ENCODE measurements around the gene CYCS. TPM values are rescaled to one million over a fixed set of nuclear protein-coding genes. Genes with fewer than 3 reads are reported as not detected.
A peak's percentile ranks its signal among the peaks of the same experiment; 100 is the strongest.

CYCS gene
- total RNA-seq, 2 donors from 2014 or later = 344 to 371 TPM

GRCh38 chr7:25132430-25132829, 7.4 kb upstream of the CYCS start:
- H3K4me1 ChIP-seq = no peaks in the 10 kb centered on the region
- no peak for TF ChIP-seq CTCF (IDR thresholded peaks at IDR 0.05)
- no peak overlapping the region for H3K27ac ChIP-seq
- no peaks in the 10 kb centered on the region for H3K9me3 ChIP-seq
- no peaks in the 10 kb centered on the region for H3K27me3 ChIP-seq
- DNase-seq = no peak
- no peak overlapping the region for H3K9ac ChIP-seq (ENCODE audit: low read depth in 2 of 2, low read length in 2 of 2)
- no peak overlapping the region for H3K4me3 ChIP-seq
- no peaks in the 10 kb centered on the region for H3K36me3 ChIP-seq
- intact Hi-C loops (cut with DNase I) = no loop called here

DNA sequence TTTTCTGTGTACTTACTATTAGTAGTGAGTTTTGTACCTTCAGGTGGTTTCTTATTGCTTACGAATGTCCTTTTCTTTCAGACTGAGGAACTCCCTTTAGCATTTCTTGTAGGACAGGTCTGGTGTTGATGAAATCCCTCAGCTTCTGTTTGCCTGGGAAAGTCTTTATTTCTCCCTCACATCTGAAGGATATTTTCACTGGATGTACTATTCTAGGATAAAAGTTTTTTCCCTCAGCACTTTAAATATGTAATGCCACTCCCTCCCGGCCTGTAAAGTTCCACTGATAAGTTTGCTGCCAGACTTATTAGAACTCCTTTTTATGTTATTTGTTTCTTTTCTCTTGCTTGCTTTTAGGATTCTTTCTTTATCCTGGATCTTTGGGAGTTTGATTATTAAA, 1.7 kb upstream of the CYCS start:
- no peak overlapping the region for H3K4me3 ChIP-seq
- H3K9ac ChIP-seq (ENCODE audit: low read depth in 2 of 2, low read length in 2 of 2) = peak overlapping the region in 1 of 2 donors; percentile 26
- no peaks in the 10 kb centered on the region for H3K9me3 ChIP-seq
- H3K36me3 ChIP-seq = peaks cover 4% of the 10 kb centered on the region
- intact Hi-C loops (cut with DNase I) = no loop called here
- H3K4me1 ChIP-seq = no peaks in the 10 kb centered on the region
- TF ChIP-seq CTCF (IDR thresholded peaks at IDR 0.05) = no peak
- no peaks in the 10 kb centered on the region for H3K27me3 ChIP-seq
- peak overlapping the region; percentile 84 for H3K27ac ChIP-seq
- no peak for DNase-seq

DNA sequence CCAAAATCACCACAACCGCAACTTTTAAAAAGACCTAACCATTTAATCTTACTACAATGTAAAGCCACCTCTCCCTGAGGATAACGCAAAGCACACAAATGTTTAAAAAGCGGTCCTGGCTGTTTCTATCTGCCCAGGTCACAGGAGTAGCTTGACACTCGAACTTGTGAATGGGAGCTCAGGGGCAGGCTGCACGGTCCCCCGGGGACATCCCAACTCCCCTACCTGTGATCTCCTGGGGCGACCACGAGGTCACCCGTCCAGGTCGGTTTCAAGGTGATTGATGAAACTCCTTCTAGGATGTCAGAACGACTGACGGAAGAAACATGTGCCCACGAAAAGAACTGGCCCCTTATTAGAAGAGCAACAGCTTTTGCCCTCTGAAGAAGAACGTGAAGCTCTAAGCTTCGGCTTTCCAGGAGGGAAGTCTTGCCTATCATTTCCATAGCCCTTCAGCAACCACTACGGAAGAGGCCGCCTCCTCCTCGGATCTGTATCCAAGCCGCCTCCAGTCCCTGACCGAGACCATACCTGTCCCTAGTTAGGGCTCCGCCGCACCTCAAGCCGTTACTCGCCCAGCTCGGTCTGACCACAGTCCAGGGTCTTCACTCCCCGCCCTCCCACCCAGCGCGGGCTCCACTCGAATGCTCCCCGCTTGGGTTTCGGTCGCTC, 459 bp downstream of the CYCS start:
- Histone ChIP-seq H3K27ac (peak overlapping the region; percentile 91), H3K4me3 (peak overlapping the region; percentile 95), H3K27me3 (no peaks in the 10 kb centered on the region), H3K9me3 (no peaks in the 10 kb centered on the region), H3K36me3 (peaks cover 13% of the 10 kb centered on the region), H3K4me1 (no peaks in the 10 kb centered on the region), H3K9ac (ENCODE audit: low read depth in 2 of 2, low read length in 2 of 2) (peak overlapping the region; percentile 77 to 100)
- TF ChIP-seq CTCF (IDR thresholded peaks at IDR 0.05) = no peak
- intact Hi-C loops (cut with DNase I) = no loop called here
- no peak for DNase-seq

DNA sequence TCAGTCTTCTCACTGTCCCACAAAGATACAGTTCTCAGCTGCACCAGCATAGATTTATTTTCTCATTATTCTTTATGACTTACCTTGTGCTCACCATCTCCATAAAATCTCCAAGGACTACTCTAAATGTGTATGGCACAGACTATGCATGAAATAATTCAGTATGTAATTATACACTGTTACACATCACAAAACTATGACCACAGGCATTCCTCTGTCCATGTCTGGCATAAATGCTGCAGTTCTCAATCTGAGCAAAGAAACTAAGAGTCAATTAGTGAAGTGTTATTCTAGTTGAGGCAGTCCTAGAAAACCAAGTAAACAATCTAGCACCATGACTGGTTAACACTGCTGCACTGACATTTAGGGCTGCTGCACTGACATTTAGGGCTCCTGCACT, 2.7 kb downstream of the CYCS start:
- intact Hi-C loops (cut with DNase I) = no loop called here
- no peak for TF ChIP-seq CTCF (IDR thresholded peaks at IDR 0.05)
- Histone ChIP-seq H3K36me3 (peaks cover 13% of the 10 kb centered on the region), H3K9me3 (no peaks in the 10 kb centered on the region), H3K27ac (no peak overlapping the region), H3K27me3 (no peaks in the 10 kb centered on the region), H3K4me3 (no peak overlapping the region), H3K9ac (ENCODE audit: low read depth in 2 of 2, low read length in 2 of 2) (no peak overlapping the region), H3K4me1 (no peaks in the 10 kb centered on the region)
- DNase-seq = no peak

GRCh38 chr7:25121599-25121998, 3.5 kb downstream of the CYCS start:
- Histone ChIP-seq H3K36me3 (peaks cover 13% of the 10 kb centered on the region), H3K4me3 (no peak overlapping the region), H3K9ac (ENCODE audit: low read depth in 2 of 2, low read length in 2 of 2) (no peak overlapping the region), H3K27me3 (no peaks in the 10 kb centered on the region), H3K9me3 (no peaks in the 10 kb centered on the region), H3K4me1 (no peaks in the 10 kb centered on the region), H3K27ac (no peak overlapping the region)
- no peak for DNase-seq
- intact Hi-C loops (cut with DNase I) = no loop called here
- TF ChIP-seq CTCF (IDR thresholded peaks at IDR 0.05) = no peak

Measured in colonic mucosa (tissue), 4 donors.